Measurements from ENCODE around the gene SLIT1.
A peak's percentile ranks its signal among the peaks of the same experiment; 100 is the strongest.

The SLIT1 gene

DNA sequence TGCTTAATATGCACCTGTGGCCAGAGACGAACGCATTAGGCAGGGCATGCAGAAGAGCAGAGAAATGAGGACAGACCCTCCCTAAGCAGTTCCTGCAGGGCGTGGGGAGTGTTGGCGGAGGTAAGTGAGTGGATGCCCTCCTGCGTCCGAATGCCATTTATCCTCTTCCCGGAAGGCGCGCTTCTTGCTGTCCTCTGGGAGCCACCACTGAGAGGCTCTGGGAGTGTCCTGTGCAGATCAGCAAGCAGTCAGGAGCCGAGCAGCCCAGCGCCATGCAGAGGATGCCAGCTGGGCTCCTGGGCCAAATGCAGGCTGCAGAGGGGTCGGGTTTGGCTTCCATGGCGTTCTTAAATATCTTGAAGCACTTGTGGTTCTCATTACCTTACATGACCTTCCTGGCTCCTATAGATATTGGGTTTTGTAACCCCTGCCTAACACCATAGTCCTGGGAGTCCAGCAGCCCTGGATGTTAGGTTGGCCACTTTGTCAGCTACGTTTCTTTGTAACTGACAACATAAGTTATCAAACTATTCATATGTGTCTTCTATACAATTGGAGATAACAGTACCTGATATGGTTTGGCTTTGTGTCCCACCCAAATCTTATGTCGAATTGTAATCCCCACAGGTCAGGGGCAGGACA, 30.0 kb upstream of the SLIT1 start:
- TF ChIP-seq, protein P1, sequence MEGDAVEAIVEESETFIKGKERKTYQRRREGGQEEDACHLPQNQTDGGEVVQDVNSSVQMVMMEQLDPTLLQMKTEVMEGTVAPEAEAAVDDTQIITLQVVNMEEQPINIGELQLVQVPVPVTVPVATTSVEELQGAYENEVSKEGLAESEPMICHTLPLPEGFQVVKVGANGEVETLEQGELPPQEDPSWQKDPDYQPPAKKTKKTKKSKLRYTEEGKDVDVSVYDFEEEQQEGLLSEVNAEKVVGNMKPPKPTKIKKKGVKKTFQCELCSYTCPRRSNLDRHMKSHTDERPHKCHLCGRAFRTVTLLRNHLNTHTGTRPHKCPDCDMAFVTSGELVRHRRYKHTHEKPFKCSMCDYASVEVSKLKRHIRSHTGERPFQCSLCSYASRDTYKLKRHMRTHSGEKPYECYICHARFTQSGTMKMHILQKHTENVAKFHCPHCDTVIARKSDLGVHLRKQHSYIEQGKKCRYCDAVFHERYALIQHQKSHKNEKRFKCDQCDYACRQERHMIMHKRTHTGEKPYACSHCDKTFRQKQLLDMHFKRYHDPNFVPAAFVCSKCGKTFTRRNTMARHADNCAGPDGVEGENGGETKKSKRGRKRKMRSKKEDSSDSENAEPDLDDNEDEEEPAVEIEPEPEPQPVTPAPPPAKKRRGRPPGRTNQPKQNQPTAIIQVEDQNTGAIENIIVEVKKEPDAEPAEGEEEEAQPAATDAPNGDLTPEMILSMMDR (IDR thresholded peaks at IDR 0.05; ENCODE audit: low read depth, low read length, missing control alignments) = no peak
- no peak for DNase-seq (ENCODE audit: low read depth)
- in situ Hi-C loops (cut with HindIII; ENCODE audit: low sequenced_read_pairs) = no loop called here
- no peak overlapping the region for H3K4me3 ChIP-seq (ENCODE audit: low read depth, low read length)

DNA sequence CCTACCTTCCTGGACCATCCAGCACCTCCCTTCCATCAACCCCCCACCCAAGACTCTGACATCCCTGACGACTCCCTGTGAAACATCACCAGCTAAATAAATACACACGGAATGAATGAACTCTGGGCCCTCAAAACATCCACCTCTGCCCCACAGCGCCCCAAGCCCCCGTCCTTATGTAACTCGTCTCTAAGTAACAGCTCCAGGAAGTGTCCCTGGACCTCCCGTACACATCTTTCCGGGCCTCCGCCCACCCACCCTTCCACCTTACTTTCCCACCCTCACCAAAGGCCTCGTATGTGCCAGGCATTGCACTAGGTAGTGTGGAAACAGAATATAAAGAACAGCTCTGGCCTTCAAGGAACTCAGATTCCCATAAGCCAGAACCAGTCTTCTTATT, 27.7 kb upstream of the SLIT1 start:
- TF ChIP-seq, protein P1 (IDR thresholded peaks at IDR 0.05; ENCODE audit: low read depth, low read length, missing control alignments) = no peak
- in situ Hi-C loops (cut with HindIII; ENCODE audit: low sequenced_read_pairs) = no loop called here
- H3K4me3 ChIP-seq (ENCODE audit: low read depth, low read length) = no peak overlapping the region
- DNase-seq (ENCODE audit: low read depth) = no peak

DNA sequence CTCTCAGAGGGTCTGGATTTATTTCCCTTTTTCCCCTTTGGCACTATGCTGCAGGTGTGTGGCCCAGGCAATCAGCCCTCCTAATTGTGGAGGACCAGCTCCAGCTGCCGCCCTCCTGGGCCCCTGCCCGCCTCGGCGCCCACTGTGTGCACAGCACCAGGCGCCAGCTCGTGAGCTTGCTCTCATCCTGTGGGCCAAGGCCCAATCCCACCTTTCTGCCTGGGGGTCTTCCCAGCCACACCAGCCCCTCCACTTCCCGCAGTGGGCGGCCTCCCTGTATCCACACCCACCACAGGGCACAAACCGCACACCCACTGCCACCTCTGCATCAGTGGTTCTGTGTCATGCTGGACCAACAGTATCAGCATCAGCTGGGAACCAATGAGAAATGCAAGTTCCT, 25.5 kb upstream of the SLIT1 start:
- TF ChIP-seq, protein P1 (IDR thresholded peaks at IDR 0.05; ENCODE audit: low read depth, low read length, missing control alignments) = no peak
- no peak for DNase-seq (ENCODE audit: low read depth)
- H3K4me3 ChIP-seq (ENCODE audit: low read depth, low read length) = no peak overlapping the region
- in situ Hi-C loops (cut with HindIII; ENCODE audit: low sequenced_read_pairs) = no loop called here

- in situ Hi-C loops (cut with HindIII; ENCODE audit: low sequenced_read_pairs) = no loop called here
- TF ChIP-seq, protein P1 (IDR thresholded peaks at IDR 0.05; ENCODE audit: low read depth, low read length, missing control alignments) = peak; percentile 96
- peak; percentile 51 for DNase-seq (ENCODE audit: low read depth)
- H3K4me3 ChIP-seq (ENCODE audit: low read depth, low read length) = no peak overlapping the region
These were observed 24.8 kb upstream of the SLIT1 start for GRCh38 chr10:97210543-97210960.

DNA sequence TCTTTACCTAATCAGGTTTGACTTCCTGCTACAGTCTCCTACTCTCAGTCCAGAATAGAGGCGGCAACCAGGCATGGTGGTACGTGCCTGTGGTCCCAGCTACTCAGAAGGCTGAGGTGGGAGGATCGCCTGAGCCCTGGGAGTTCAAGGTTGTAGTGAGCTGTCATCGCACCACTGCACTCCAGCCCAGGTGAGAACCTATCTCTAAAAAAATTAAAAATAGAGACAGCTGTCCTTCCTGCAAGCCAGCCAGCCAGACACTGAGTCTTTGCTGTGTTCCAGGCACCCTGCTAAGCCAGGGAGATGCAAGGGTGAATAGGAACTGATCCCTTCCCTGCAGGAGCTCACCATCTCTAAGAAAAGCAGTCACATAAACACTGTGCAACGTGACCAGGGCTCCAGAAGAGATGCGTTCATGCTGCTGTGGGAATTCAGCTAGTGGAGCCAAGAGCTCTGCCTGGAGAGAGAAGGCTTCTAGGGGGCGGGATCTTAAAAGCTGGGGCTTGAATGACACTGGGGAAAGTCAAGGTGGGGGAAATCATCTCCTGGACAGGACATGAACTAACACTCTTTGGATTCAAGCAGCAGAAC, 22.1 kb upstream of the SLIT1 start:
- no peak overlapping the region for H3K4me3 ChIP-seq (ENCODE audit: low read depth, low read length)
- TF ChIP-seq, protein P1 (IDR thresholded peaks at IDR 0.05; ENCODE audit: low read depth, low read length, missing control alignments) = no peak
- DNase-seq (ENCODE audit: low read depth) = no peak
- in situ Hi-C loops (cut with HindIII; ENCODE audit: low sequenced_read_pairs) = no loop called here

GRCh38 chr10:97207131-97207530, 21.4 kb upstream of the SLIT1 start:
- no peak for DNase-seq (ENCODE audit: low read depth)
- no peak overlapping the region for H3K4me3 ChIP-seq (ENCODE audit: low read depth, low read length)
- TF ChIP-seq, protein P1 (IDR thresholded peaks at IDR 0.05; ENCODE audit: low read depth, low read length, missing control alignments) = no peak
- in situ Hi-C loops (cut with HindIII; ENCODE audit: low sequenced_read_pairs) = no loop called here
